CD14-positive monocyte (primary cell): ENCODE data around the gene SDC4. TPM values are rescaled to one million over a fixed set of nuclear protein-coding genes. Genes with fewer than 3 reads are reported as not detected.
A peak's percentile ranks its signal among the peaks of the same experiment; 100 is the strongest.

ENCODE experiments used
- DNase-seq, 3 donors: peaks; one replicate each; pipeline ENCODE4 v3.0.0-alpha.2; 2011 to 2022
- H2AFZ ChIP-seq: 2 replicates; pipeline ENCODE4 v1.6.0; 2012; ENCODE audit warnings: mild to moderate bottlenecking, low read depth, low read length, inconsistent platforms; ENCODE audit not compliant: insufficient read depth, poor library complexity, severe bottlenecking
- H3K27ac ChIP-seq, 2 donors: 1 replicate in 1 of 2; 2 replicates in 1 of 2; pipeline ENCODE4 v1.5.1; 2012 to 2013; ENCODE audit warnings: low read length in 2 of 2, control low read depth in 1 of 2, inconsistent platforms in 1 of 2, low read depth in 1 of 2, mild to moderate bottlenecking in 1 of 2
- H3K27me3 ChIP-seq, 2 donors: one replicate each; pipeline versions ENCODE4 v1.6.0 to v1.6.1; 2011 to 2013; ENCODE audit warnings: low read length in 2 of 2; ENCODE audit not compliant: control insufficient read depth in 2 of 2, insufficient read depth in 2 of 2
- H3K36me3 ChIP-seq, 2 donors: replicated peaks in 1 of 2; 1 replicate in 1 of 2; 2 replicates in 1 of 2; pipeline versions ENCODE4 v1.5.1 to v1.6.1; 2012 to 2013; ENCODE audit warnings: low read length in 2 of 2, control low read depth in 1 of 2, inconsistent platforms in 1 of 2, mild to moderate bottlenecking in 1 of 2; ENCODE audit not compliant: insufficient read depth in 2 of 2, control insufficient read depth in 1 of 2
- H3K4me1 ChIP-seq, 2 donors: 1 replicate in 1 of 2; 2 replicates in 1 of 2; pipeline versions ENCODE4 v1.5.1 to v1.6.1; 2012 to 2013; ENCODE audit warnings: low read length in 2 of 2, control low read depth in 1 of 2, inconsistent platforms in 1 of 2, mild to moderate bottlenecking in 1 of 2, moderate library complexity in 1 of 2; ENCODE audit not compliant: insufficient read depth in 2 of 2, control insufficient read depth in 1 of 2
- H3K4me2 ChIP-seq: replicated peaks from 2 replicates; pipeline ENCODE3; 2012; ENCODE audit warnings: low read length, moderate library complexity, mild to moderate bottlenecking; ENCODE audit not compliant: poor library complexity, severe bottlenecking; ENCODE audit errors: extremely low read depth
- H3K4me3 ChIP-seq, 3 experiments: fragments of 200-600 bp in 1 of 3; sonication (generic) in 1 of 3; replicated peaks in 1 of 3; 1 replicate in 2 of 3; 2 replicates in 1 of 3; pipeline ENCODE4 v1.5.1; 2011 to 2013; ENCODE audit warnings: low read length in 3 of 3, mild to moderate bottlenecking in 3 of 3, control low read depth in 2 of 3, low read depth in 2 of 3, inconsistent platforms in 1 of 3, moderate library complexity in 1 of 3
- H3K79me2 ChIP-seq: 2 replicates; pipeline ENCODE4 v1.6.0; 2012; ENCODE audit warnings: mild to moderate bottlenecking, control low read depth, inconsistent platforms, low read length, moderate library complexity; ENCODE audit not compliant: insufficient read depth
- H3K9ac ChIP-seq: 2 replicates; pipeline ENCODE4 v1.6.0; 2017; ENCODE audit warnings: low read length, mild to moderate bottlenecking; ENCODE audit not compliant: insufficient read depth, poor library complexity, severe bottlenecking
- H3K9me3 ChIP-seq, 2 donors: replicated peaks in 1 of 2; 1 replicate in 1 of 2; 2 replicates in 1 of 2; pipeline versions ENCODE4 v1.5.1 to v1.6.1; 2012 to 2013; ENCODE audit warnings: low read length in 2 of 2, control low read depth in 1 of 2; ENCODE audit not compliant: control insufficient read depth in 1 of 2, insufficient read depth in 1 of 2
- H4K20me1 ChIP-seq: 2 replicates; pipeline ENCODE4 v1.6.0; 2012; ENCODE audit warnings: mild to moderate bottlenecking, low read length, control low read depth, moderate library complexity; ENCODE audit not compliant: insufficient read depth
- H3K27ac Mint-ChIP-seq, 7 donors: one replicate each; pipeline ENCODE4 v1.8.0; 2020; ENCODE audit warnings: mild to moderate bottlenecking in 7 of 7, mixed read lengths in 7 of 7, moderate library complexity in 6 of 7, inconsistent platforms in 2 of 7
- H3K27me3 Mint-ChIP-seq, 3 donors: one replicate each; pipeline ENCODE4 v1.8.0; 2021 to 2022; ENCODE audit warnings: low read depth in 3 of 3, mild to moderate bottlenecking in 3 of 3, mixed read lengths in 3 of 3, moderate library complexity in 3 of 3, inconsistent platforms in 1 of 3
- H3K36me3 Mint-ChIP-seq, 2 donors: one replicate each; pipeline ENCODE4 v1.8.0; 2020; ENCODE audit warnings: mixed read lengths in 2 of 2, inconsistent platforms in 1 of 2, mild to moderate bottlenecking in 1 of 2
- H3K4me1 Mint-ChIP-seq: one replicate; pipeline ENCODE4 v1.8.0; 2020; ENCODE audit warnings: mild to moderate bottlenecking, mixed read lengths
- H3K4me3 Mint-ChIP-seq, 2 donors: one replicate each; pipeline ENCODE4 v1.8.0; 2020; ENCODE audit warnings: mild to moderate bottlenecking in 2 of 2, mixed read lengths in 2 of 2, moderate library complexity in 1 of 2
- H3K9me3 Mint-ChIP-seq, 7 donors: one replicate each; pipeline ENCODE4 v1.8.0; 2020 to 2022; ENCODE audit warnings: mixed read lengths in 7 of 7, mild to moderate bottlenecking in 6 of 7, moderate library complexity in 6 of 7, inconsistent platforms in 2 of 7
- CTCF ChIP-seq: fragments of 200-600 bp; IDR thresholded peaks from one replicate; pipeline ENCODE4 v1.8.0; 2022; ENCODE audit warnings: antibody characterized with exemption, mild to moderate bottlenecking
- WGBS: methylation state at CpG from one replicate; pipeline ENCODE4 v1.1.5; 2013; ENCODE audit warnings: missing lambda C conversion rate; ENCODE audit not compliant: insufficient coverage; 5-methylcytosine and 5-hydroxymethylcytosine counted together
- intact Hi-C, 2 donors: fragments of 100-400 bp; cut with micrococcal nuclease; formaldehyde crosslinking; loops; one replicate each; pipeline versions ENCODE4 v1.15.0 to v1.15.1; 2023
- polyA plus RNA-seq, 3 donors: library from polyadenylated mRNA; depleted of rRNA in 1 of 3; unstranded in 2 of 3; stranded (reverse) in 1 of 3; fragments of 300-500 nt in 2 of 3; fragments of >200 nt in 1 of 3; fragmentation: Illumina TruSeq in 2 of 3; gene quantifications; 1 replicate in 2 of 3; 2 replicates in 1 of 3; pipeline ENCODE4 v1.2.3, GENCODE V29; 2012 to 2021

SDC4 gene
- polyA plus RNA-seq, 3 donors: 1.6 to 5.1 (median 1.9) TPM

DNA sequence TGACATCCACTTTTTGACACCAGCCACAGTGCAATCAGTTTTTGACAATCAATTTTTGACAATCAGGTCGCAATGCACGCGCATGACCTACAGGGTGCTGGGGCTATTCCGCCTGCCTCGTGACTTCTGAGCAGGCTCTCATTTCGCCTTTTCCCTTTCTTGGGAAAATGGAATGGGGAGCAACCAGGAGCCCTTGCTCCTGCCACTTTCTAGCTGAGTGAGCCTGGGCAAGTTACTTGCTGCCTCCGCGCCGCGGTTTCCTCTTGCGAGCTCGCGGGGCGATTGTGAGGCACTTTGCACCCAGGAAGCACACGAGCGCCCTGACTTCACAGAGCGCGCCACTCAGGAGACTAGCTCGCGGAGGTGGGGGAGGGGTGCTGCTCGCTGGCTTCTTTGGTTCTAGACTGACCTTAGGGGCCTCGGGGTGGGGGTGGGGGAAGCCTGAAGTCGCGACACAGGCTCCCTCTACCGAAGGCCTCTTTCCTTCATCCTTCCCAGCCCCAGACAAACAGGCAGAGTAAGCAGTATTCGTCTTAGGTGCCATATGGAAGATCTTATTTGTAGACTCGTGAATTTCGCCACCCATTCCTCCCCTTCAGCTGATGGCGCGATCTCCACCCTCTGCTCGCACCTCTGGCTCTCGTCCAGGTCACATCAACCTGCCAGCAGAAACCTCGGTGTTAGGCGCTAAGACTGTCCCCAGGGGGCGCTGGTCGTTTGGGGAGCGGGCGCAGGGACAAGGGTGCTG lies 25.3 kb upstream of the SDC4 start:
- Mint-ChIP-seq H3K4me3 (peak overlapping the region; percentile 86 to 93), H3K36me3 (peaks cover 27 to 36% of the 10 kb centered on the region in 2 donors), H3K4me1 (peaks cover 28% of the 10 kb centered on the region), H3K9me3 (peaks cover 0 to 3% (median 0%) of the 10 kb centered on the region in 7 donors), H3K27me3 (peaks cover 2 to 11% (median 10%) of the 10 kb centered on the region in 3 donors), H3K27ac (peak overlapping the region in 6 of 7 donors; percentile 15 to 78 (median 52))
- peak overlapping the region; percentile 62 for H2AFZ ChIP-seq
- peak overlapping the region; percentile 23 to 77 (median 35) for H3K4me3 ChIP-seq
- peaks cover 0 to 5% of the 10 kb centered on the region in 2 donors for H3K36me3 ChIP-seq
- no peak overlapping the region for H3K27ac ChIP-seq
- peak overlapping the region; percentile 39 for H3K9ac ChIP-seq
- peak overlapping the region; percentile 81 for H3K4me2 ChIP-seq
- intact Hi-C loops: loop anchor here (2.0 to 5.0 kb wide), 3 partner anchors 34 to 64 kb away; partner anchors contain the start of gene DBNDD2 (in 1 of the 2)
- H4K20me1 ChIP-seq: peaks cover 3% of the 10 kb centered on the region
- no peaks in the 10 kb centered on the region for H3K79me2 ChIP-seq
- no peaks in the 10 kb centered on the region for H3K9me3 ChIP-seq
- WGBS: 2% methylated on average over 13 of the region's 38 CpGs
- H3K27me3 ChIP-seq: peaks cover 0 to 3% of the 10 kb centered on the region in 2 donors
- peak; percentile 69 to 74 (median 74) for DNase-seq
- TF ChIP-seq CTCF: peak; percentile 92
- H3K4me1 ChIP-seq: peaks cover 23 to 28% of the 10 kb centered on the region in 2 donors

DNA sequence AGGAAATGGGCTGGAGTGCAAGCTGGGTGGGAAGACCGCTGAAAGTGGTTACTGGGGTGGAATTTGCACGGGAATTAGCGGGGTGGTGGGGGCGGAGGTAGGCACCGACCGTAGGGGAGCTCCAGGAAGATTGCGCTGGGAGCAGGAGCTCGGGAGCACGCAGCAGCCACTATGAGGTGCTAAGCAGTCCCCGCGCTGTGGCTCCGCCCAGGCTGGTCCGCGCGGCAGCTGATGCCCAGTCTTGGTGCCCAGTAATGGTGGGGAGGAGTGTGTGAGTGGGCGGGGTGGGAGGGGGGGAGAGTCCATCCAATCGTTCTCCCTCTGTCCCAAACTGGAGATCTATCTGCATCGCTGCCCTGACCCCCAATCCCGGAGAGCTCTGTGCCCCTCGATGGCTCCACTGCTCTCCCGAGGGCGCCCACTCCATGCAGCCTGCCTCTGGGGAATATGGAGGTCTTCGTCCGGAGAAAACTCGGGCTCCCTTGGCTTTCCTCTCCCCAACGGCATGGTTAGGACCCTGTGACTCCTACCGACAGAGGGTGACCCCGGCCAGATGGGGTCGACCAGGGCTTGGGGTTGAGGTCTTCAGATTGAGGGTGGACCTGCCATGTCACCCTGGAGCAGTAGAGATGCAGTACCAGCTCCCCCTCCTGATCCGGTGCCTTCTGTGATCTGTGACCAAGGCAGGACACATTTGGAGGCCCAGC lies 24.6 kb upstream of the SDC4 start:
- H3K4me1 Mint-ChIP-seq: peaks cover 35% of the 10 kb centered on the region
- no peaks in the 10 kb centered on the region for H3K79me2 ChIP-seq
- peak overlapping the region in 1 of 3 experiments; percentile 77 for H3K4me3 ChIP-seq
- H3K4me1 ChIP-seq: peaks cover 30 to 35% of the 10 kb centered on the region in 2 donors
- peaks cover 2 to 11% (median 10%) of the 10 kb centered on the region in 3 donors for H3K27me3 Mint-ChIP-seq
- H3K4me3 Mint-ChIP-seq: peak overlapping the region; percentile 86 to 93
- H3K27ac Mint-ChIP-seq: peak overlapping the region in 1 of 7 donors; percentile 29
- no peak for TF ChIP-seq CTCF
- peaks cover 0 to 5% of the 10 kb centered on the region in 2 donors for H3K36me3 ChIP-seq
- no peaks in the 10 kb centered on the region for H3K9me3 ChIP-seq
- WGBS: 26% methylated on average over 12 of the region's 30 CpGs
- DNase-seq: no peak
- intact Hi-C loops: loop anchor here in 1 of 2 donors (5.0 kb wide), 2 partner anchors 35 to 65 kb away; partner anchors contain the start of gene DBNDD2
- no peak overlapping the region for H3K27ac ChIP-seq
- peak overlapping the region; percentile 62 for H2AFZ ChIP-seq
- peak overlapping the region; percentile 39 for H3K9ac ChIP-seq
- H3K9me3 Mint-ChIP-seq: peaks cover 0 to 3% (median 0%) of the 10 kb centered on the region in 7 donors
- peak overlapping the region; percentile 81 for H3K4me2 ChIP-seq
- H3K36me3 Mint-ChIP-seq: peaks cover 33 to 38% of the 10 kb centered on the region in 2 donors
- H3K27me3 ChIP-seq: peaks cover 0 to 3% of the 10 kb centered on the region in 2 donors
- H4K20me1 ChIP-seq: peaks cover 7% of the 10 kb centered on the region
